Fibroblast of lung (primary cell): ENCODE measurements around the gene VEGFA.

Experiments used
- EZH2 ChIP-seq: IDR thresholded peaks from 2 replicates; pipeline ENCODE4 v1.5.1; 2012; ENCODE audit warnings: low read length, control low read depth, mild to moderate bottlenecking; ENCODE audit errors: missing control alignments
- TF ChIP-seq, protein P1 (sequence below), 2 donors: IDR thresholded peaks in 1 of 2; conservative IDR thresholded peaks in 1 of 2; 1 replicate in 1 of 2; 2 replicates in 1 of 2; pipeline ENCODE4 v1.5.1; 2011 to 2012; ENCODE audit warnings: low read length in 2 of 2, control low read depth in 1 of 2, inconsistent platforms in 1 of 2, low read depth in 1 of 2, mild to moderate bottlenecking in 1 of 2

DNA sequence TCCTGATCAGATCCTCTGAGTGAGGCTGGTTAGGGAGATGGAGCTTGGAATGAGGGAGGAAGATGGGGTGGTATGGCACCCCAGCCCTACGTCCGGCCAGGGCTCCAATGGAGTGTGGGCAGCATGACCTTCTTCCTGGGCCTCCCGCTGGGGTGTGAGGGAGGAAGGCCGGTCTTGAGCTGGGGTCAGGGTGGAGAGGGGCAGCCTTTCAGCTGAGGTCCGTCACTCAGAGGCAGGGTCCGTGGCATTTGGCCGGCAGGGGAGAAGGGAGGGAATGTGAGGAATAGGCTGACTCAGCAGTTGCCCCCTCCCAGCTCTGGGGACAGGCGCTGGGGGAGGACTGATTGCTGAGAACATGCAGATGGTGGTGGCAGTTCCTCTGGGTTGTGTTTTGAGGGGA lies 25.5 kb upstream of the VEGFA start:
- TF ChIP-seq, protein P1, sequence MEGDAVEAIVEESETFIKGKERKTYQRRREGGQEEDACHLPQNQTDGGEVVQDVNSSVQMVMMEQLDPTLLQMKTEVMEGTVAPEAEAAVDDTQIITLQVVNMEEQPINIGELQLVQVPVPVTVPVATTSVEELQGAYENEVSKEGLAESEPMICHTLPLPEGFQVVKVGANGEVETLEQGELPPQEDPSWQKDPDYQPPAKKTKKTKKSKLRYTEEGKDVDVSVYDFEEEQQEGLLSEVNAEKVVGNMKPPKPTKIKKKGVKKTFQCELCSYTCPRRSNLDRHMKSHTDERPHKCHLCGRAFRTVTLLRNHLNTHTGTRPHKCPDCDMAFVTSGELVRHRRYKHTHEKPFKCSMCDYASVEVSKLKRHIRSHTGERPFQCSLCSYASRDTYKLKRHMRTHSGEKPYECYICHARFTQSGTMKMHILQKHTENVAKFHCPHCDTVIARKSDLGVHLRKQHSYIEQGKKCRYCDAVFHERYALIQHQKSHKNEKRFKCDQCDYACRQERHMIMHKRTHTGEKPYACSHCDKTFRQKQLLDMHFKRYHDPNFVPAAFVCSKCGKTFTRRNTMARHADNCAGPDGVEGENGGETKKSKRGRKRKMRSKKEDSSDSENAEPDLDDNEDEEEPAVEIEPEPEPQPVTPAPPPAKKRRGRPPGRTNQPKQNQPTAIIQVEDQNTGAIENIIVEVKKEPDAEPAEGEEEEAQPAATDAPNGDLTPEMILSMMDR (conservative IDR thresholded peaks at IDR 0.05 in 1 of 2, IDR thresholded peaks at IDR 0.05 in 1 of 2; ENCODE audit: low read depth in 1 of 2, low read length in 2 of 2), result no peak
- no peak for TF ChIP-seq EZH2
